ENCODE measurements around the gene USP28. TPM values are rescaled to one million over a fixed set of nuclear protein-coding genes. Genes with fewer than 3 reads are reported as not detected.
"Not testable (repeated sequence)": the region's sequence is repeated elsewhere in the genome, so short reads cannot be mapped to it uniquely, and the experiment has no call there.

The USP28 gene
- total RNA-seq, result 28.7 TPM

- peak; percentile 96 for DNase-seq (ENCODE audit: low spot score)
Observed at GRCh38 chr11:113875234-113876073, at the start of gene USP28. TSS of gene USP28 (minus strand) at chr11:113875572. CDS start at chr11:113875501, 71 bp downstream.

GRCh38 chr11:113923572-113923971 lies 48.2 kb upstream of the USP28 start:
- no peak for DNase-seq (ENCODE audit: low spot score)

GRCh38 chr11:113911491-113911890 lies 36.1 kb upstream of the USP28 start:
- DNase-seq (ENCODE audit: low spot score), result not testable (repeated sequence)

GRCh38 chr11:113908098-113908497 lies 32.7 kb upstream of the USP28 start:
- no peak for DNase-seq (ENCODE audit: low spot score)

GRCh38 chr11:113907681-113908080 lies 32.3 kb upstream of the USP28 start:
- DNase-seq (ENCODE audit: low spot score), result no peak

GRCh38 chr11:113907152-113907551 lies 31.8 kb upstream of the USP28 start:
- no peak for DNase-seq (ENCODE audit: low spot score)

GRCh38 chr11:113906516-113906915 lies 31.1 kb upstream of the USP28 start:
- no peak for DNase-seq (ENCODE audit: low spot score)

- no peak for DNase-seq (ENCODE audit: low spot score)
Observed at GRCh38 chr11:113906038-113906437, 30.7 kb upstream of the USP28 start.

- DNase-seq (ENCODE audit: low spot score), result no peak
Observed at GRCh38 chr11:113904379-113905101, 29.2 kb upstream of the USP28 start, which contains the start of gene HTR3B. TSS of gene HTR3B (plus strand) at chr11:113904796. CDS start at chr11:113904934, 138 bp downstream.

- no peak for DNase-seq (ENCODE audit: low spot score)
Observed at GRCh38 chr11:113901141-113901540, 25.8 kb upstream of the USP28 start.

GRCh38 chr11:113896156-113896879 lies 20.9 kb upstream of the USP28 start:
- no peak for DNase-seq (ENCODE audit: low spot score)

GRCh38 chr11:113895367-113896155 lies 20.2 kb upstream of the USP28 start:
- no peak for DNase-seq (ENCODE audit: low spot score)

- no peak for DNase-seq (ENCODE audit: low spot score)
Observed at GRCh38 chr11:113894421-113894996, 19.1 kb upstream of the USP28 start.

GRCh38 chr11:113888848-113889247 lies 13.5 kb upstream of the USP28 start:
- no peak for DNase-seq (ENCODE audit: low spot score)

GRCh38 chr11:113885897-113886296 lies 10.5 kb upstream of the USP28 start:
- DNase-seq (ENCODE audit: low spot score), result no peak

- no peak for DNase-seq (ENCODE audit: low spot score)
Observed at GRCh38 chr11:113884361-113884836, 9.0 kb upstream of the USP28 start.

- DNase-seq (ENCODE audit: low spot score), result no peak
Observed at GRCh38 chr11:113881856-113882255, 6.5 kb upstream of the USP28 start.

- DNase-seq (ENCODE audit: low spot score), result no peak
Observed at GRCh38 chr11:113880971-113881370, 5.6 kb upstream of the USP28 start.

GRCh38 chr11:113879446-113879845 lies 4.1 kb upstream of the USP28 start:
- DNase-seq (ENCODE audit: low spot score), result not testable (repeated sequence)

- no peak for DNase-seq (ENCODE audit: low spot score)
Observed at GRCh38 chr11:113877670-113878055, 2.3 kb upstream of the USP28 start.

Data from ureter (tissue), 1 donor.